IMR-90 (cell line): ENCODE data around the gene CASZ1. TPM values are rescaled to one million over a fixed set of nuclear protein-coding genes. Genes with fewer than 3 reads are reported as not detected.

ENCODE experiments used
- ATAC-seq: fragments of 200-7000 bp; cut with Tn5 transposase; 2 replicates; pipeline ENCODE4 v1.9.1; 2020; ENCODE audit warnings: low read depth, mild to moderate bottlenecking, moderate library complexity
- BruUV-seq: library from RNA; stranded (reverse); fragments of 400-500 nt; replicated peaks from 2 replicates; lab custom pipeline; 2021; lab: Mats Ljungman, UMichigan
- CTCF ChIA-PET: fragments of 300-600 bp; formaldehyde crosslinking; extraction: SDS; loops from one replicate; lab custom pipeline; 2021; ENCODE audit warnings: antibody characterized with exemption; lab: Yijun Ruan, JAX
- POLR2A ChIA-PET: fragments of 300-600 bp; sonication (Branson Sonifier 250); formaldehyde crosslinking; loops from one replicate; lab custom pipeline; 2022; ENCODE audit warnings: antibody characterized with exemption; ENCODE audit not compliant: unreplicated experiment; lab: Charles Lee
- DNase-seq: peaks from one replicate; pipeline ENCODE4 v3.0.0; 2013
- H2AFZ ChIP-seq: replicated peaks from 2 replicates; pipeline ENCODE3; 2013; ENCODE audit warnings: low read length, mild to moderate bottlenecking; ENCODE audit not compliant: poor library complexity
- H2AK5ac ChIP-seq: 2 replicates; pipeline ENCODE4 v1.6.1; 2013; ENCODE audit warnings: low read depth, low read length, inconsistent platforms
- H2AK9ac ChIP-seq: replicated peaks from 2 replicates; pipeline ENCODE3; 2013; ENCODE audit warnings: mild to moderate bottlenecking, low read depth, low read length, moderate library complexity; ENCODE audit not compliant: poor library complexity
- H2BK120ac ChIP-seq: 2 replicates; pipeline ENCODE4 v1.6.1; 2013; ENCODE audit warnings: low read depth, low read length, inconsistent platforms
- H2BK15ac ChIP-seq: 3 replicates; pipeline ENCODE4 v1.6.1; 2013; ENCODE audit warnings: low read depth, low read length, inconsistent platforms
- H2BK20ac ChIP-seq: 2 replicates; pipeline ENCODE4 v1.6.1; 2013; ENCODE audit warnings: low read depth, mild to moderate bottlenecking, inconsistent platforms, low read length, moderate library complexity
- H2BK5ac ChIP-seq: 2 replicates; pipeline ENCODE4 v1.6.1; 2013; ENCODE audit warnings: mild to moderate bottlenecking, low read depth, low read length, inconsistent platforms; ENCODE audit not compliant: poor library complexity, severe bottlenecking
- H3K14ac ChIP-seq: replicated peaks from 2 replicates; pipeline ENCODE4 v1.6.1; 2013; ENCODE audit warnings: low read depth, low read length, inconsistent platforms
- H3K18ac ChIP-seq: 2 replicates; pipeline ENCODE4 v1.6.1; 2013; ENCODE audit warnings: low read depth, low read length, control low read depth
- H3K23ac ChIP-seq: 2 replicates; pipeline ENCODE4 v1.6.1; 2013; ENCODE audit warnings: low read depth, low read length, inconsistent platforms
- H3K27ac ChIP-seq: 2 replicates; pipeline ENCODE4 v1.5.1; 2013; ENCODE audit warnings: mild to moderate bottlenecking, control low read depth, low read length; ENCODE audit not compliant: insufficient read depth
- H3K27me3 ChIP-seq: 2 replicates; pipeline ENCODE4 v1.6.1; 2013; ENCODE audit warnings: low read length; ENCODE audit not compliant: control insufficient read depth, insufficient read depth
- H3K36me3 ChIP-seq: 2 replicates; pipeline ENCODE4 v1.6.1; 2013; ENCODE audit warnings: low read length, mixed read lengths; ENCODE audit not compliant: control insufficient read depth, insufficient read depth
- H3K4ac ChIP-seq: 2 replicates; pipeline ENCODE4 v1.6.1; 2013; ENCODE audit warnings: low read depth, low read length, inconsistent platforms
- H3K4me1 ChIP-seq: 2 replicates; pipeline ENCODE4 v1.6.1; 2013; ENCODE audit warnings: low read length, mixed read lengths; ENCODE audit not compliant: control insufficient read depth, insufficient read depth
- H3K4me2 ChIP-seq: 2 replicates; pipeline ENCODE4 v1.6.1; 2013; ENCODE audit warnings: low read depth, mild to moderate bottlenecking, control low read depth, low read length, moderate library complexity
- H3K4me3 ChIP-seq: 2 replicates; pipeline ENCODE4 v1.5.1; 2013; ENCODE audit warnings: low read depth, mild to moderate bottlenecking, control low read depth, low read length, moderate library complexity; ENCODE audit not compliant: insufficient read depth
- H3K56ac ChIP-seq: 2 replicates; pipeline ENCODE4 v1.6.1; 2013; ENCODE audit warnings: low read length, inconsistent platforms; ENCODE audit not compliant: insufficient read depth; ENCODE audit errors: extremely low read depth
- H3K79me1 ChIP-seq, 2 experiments: 2 replicates each; pipeline ENCODE4 v1.6.1; 2013; ENCODE audit warnings: low read length in 2 of 2, inconsistent platforms in 1 of 2, low read depth in 1 of 2
- H3K9ac ChIP-seq: 2 replicates; pipeline ENCODE4 v1.6.1; 2013; ENCODE audit warnings: low read depth, low read length, control low read depth
- H3K9me1 ChIP-seq: 2 replicates; pipeline ENCODE4 v1.6.1; 2013; ENCODE audit warnings: low read length, inconsistent platforms; ENCODE audit not compliant: insufficient read depth
- H3K9me3 ChIP-seq: 2 replicates; pipeline ENCODE4 v1.6.1; 2013; ENCODE audit warnings: low read length; ENCODE audit not compliant: control insufficient read depth, insufficient read depth
- H4K20me1 ChIP-seq: 2 replicates; pipeline ENCODE4 v1.6.1; 2013; ENCODE audit warnings: low read length, inconsistent platforms; ENCODE audit not compliant: insufficient read depth
- H4K5ac ChIP-seq: 2 replicates; pipeline ENCODE4 v1.6.1; 2013; ENCODE audit warnings: mild to moderate bottlenecking, low read depth, low read length, control low read depth
- H4K8ac ChIP-seq, 2 experiments: 2 replicates each; pipeline ENCODE4 v1.6.1; 2013; ENCODE audit warnings: low read depth in 2 of 2, low read length in 2 of 2, control low read depth in 1 of 2, inconsistent platforms in 1 of 2
- H4K91ac ChIP-seq: 2 replicates; pipeline ENCODE4 v1.6.1; 2013; ENCODE audit warnings: low read depth, low read length, inconsistent platforms; ENCODE audit not compliant: insufficient read depth
- BHLHE40 ChIP-seq: fragments of 150-350 bp; IDR thresholded peaks from 2 replicates; pipeline ENCODE4 v1.6.1; 2016; ENCODE audit warnings: mild to moderate bottlenecking, low read depth, low read length
- CEBPB ChIP-seq: IDR thresholded peaks from 2 replicates; pipeline ENCODE4 v1.6.1; 2012; ENCODE audit warnings: low read depth, low read length, improper control_type of control experiment
- CHD1 ChIP-seq: IDR thresholded peaks from 2 replicates; pipeline ENCODE4 v1.6.1; 2012; ENCODE audit warnings: low read depth, low read length, improper control_type of control experiment
- CTCF ChIP-seq: conservative IDR thresholded peaks from 2 replicates; pipeline ENCODE4 v1.5.1; 2012; ENCODE audit warnings: mild to moderate bottlenecking, low read depth, low read length, improper control_type of control experiment
- FOS ChIP-seq: fragments of 150-350 bp; IDR thresholded peaks from 2 replicates; pipeline ENCODE4 v1.6.1; 2016; ENCODE audit warnings: low read depth, low read length
- MAFK ChIP-seq: IDR thresholded peaks from 2 replicates; pipeline ENCODE4 v1.6.1; 2012; ENCODE audit warnings: low read depth, low read length, improper control_type of control experiment
- RFX5 ChIP-seq: IDR thresholded peaks from 2 replicates; pipeline ENCODE4 v1.8.0; 2012; ENCODE audit warnings: low read depth, mild to moderate bottlenecking, low read length, moderate library complexity
- SMC3 ChIP-seq: fragments of 150-350 bp; IDR thresholded peaks from 2 replicates; pipeline ENCODE4 v1.6.1; 2016; ENCODE audit warnings: low read depth, mild to moderate bottlenecking, antibody characterized with exemption, low read length, moderate library complexity
- WGBS, 2 experiments: methylation state at CpG; one replicate each; pipeline versions ENCODE4 v1.1.5 to v1.1.7; 2013; ENCODE audit warnings: missing lambda C conversion rate in 2 of 2; ENCODE audit not compliant: insufficient read length in 1 of 2; ENCODE audit errors: extremely low coverage in 2 of 2; 5-methylcytosine and 5-hydroxymethylcytosine counted together
- dilution Hi-C: fragments of 300-500 bp; cut with HindIII; formaldehyde crosslinking; loops from one replicate; pipeline ENCODE4 v1.14.3; 2018; ENCODE audit warnings: low sequenced_read_pairs; ENCODE audit not compliant: unreplicated experiment
- in situ Hi-C: fragments of 300-500 bp; cut with MboI; formaldehyde crosslinking; loops from 3 replicates; pipeline ENCODE4 v1.14.3; 2019; ENCODE audit warnings: low sequenced_read_pairs, inconsistent platforms, mixed read lengths
- intact Hi-C: fragments of 100-400 bp; cut with micrococcal nuclease; formaldehyde crosslinking; loops from 2 replicates; pipeline ENCODE4 v1.10.0; 2022
- polyA plus RNA-seq, 3 experiments: library from polyadenylated mRNA; depleted of rRNA; stranded (reverse); fragments of >200 nt; gene quantifications; 2 replicates each; pipeline ENCODE4 v1.2.3, GENCODE V29; 2012; ENCODE audit warnings: low replicate concordance in 1 of 3
- total RNA-seq: library from RNA; depleted of rRNA; stranded (reverse); fragments of >200 nt; gene quantifications from 2 replicates; pipeline ENCODE4 v1.2.3, GENCODE V29; 2012

The CASZ1 gene
- total and polyA plus RNA-seq, 2 of the 4 experiments (the other 2 are of a cell fraction) = 0.18 to 0.24 TPM

DNA sequence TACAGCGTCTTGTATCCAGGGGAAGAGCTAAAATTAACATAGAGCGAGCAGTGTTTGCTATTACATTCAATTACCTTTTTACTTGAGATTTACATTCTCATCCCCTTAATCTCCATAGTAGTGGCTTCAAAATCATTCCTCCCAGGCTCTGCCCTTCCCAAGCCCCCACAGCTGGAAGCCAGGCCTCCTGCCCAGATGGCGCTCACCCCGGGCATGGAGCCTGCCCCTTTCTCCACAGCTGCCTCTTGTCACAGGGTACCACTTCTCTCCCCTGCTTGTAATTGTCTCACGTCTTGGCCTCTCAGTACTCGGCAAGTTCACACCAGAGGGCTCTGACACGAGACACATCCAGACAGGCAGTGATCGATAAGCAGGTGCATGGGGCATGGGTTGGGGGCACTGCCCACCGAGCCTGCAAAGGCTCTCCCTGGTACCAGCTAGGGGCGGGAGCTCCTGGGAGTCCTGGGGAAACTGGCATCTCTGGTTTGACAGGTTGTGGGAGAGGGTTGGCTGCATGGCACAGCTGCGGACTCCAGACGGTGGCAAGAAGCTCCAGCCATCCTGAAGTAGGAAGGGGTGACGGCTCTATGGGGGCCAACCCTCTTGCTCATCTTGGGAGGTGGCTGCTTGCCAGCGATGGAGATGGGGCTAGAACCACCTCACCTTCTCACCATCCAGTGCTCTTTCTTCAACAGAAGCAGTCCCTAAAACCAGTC, 20.1 kb downstream of the CASZ1 start:
- Histone ChIP-seq H4K91ac (no peak overlapping the region), H2BK120ac (no peak overlapping the region), H2AK5ac (no peak overlapping the region), H4K5ac (no peak overlapping the region), H3K79me1 (no peaks in the 10 kb centered on the region), H3K4me2 (no peak overlapping the region), H3K27me3 (peaks cover 62% of the 10 kb centered on the region), H3K14ac (no peak overlapping the region), H2BK15ac (no peak overlapping the region), H2BK5ac (no peak overlapping the region), H3K4me3 (no peak overlapping the region), H3K18ac (no peak overlapping the region), H3K9ac (no peak overlapping the region), H3K9me1 (no peaks in the 10 kb centered on the region), H4K8ac (no peak overlapping the region), H2AK9ac (no peak overlapping the region), H3K27ac (no peak overlapping the region), H3K9me3 (no peaks in the 10 kb centered on the region), H3K56ac (no peak overlapping the region), H4K20me1 (no peaks in the 10 kb centered on the region), H3K4ac (no peak overlapping the region), H3K23ac (no peak overlapping the region), H3K36me3 (no peaks in the 10 kb centered on the region), H2BK20ac (no peak overlapping the region), H3K4me1 (no peaks in the 10 kb centered on the region), H2AFZ (no peak overlapping the region)
- dilution Hi-C loops (no loop called here), in situ Hi-C loops (no loop called here), intact Hi-C loops (no loop called here)
- TF ChIP-seq MAFK = no peak
- no peak for TF ChIP-seq CTCF
- no peak for TF ChIP-seq CEBPB
- no peak for TF ChIP-seq SMC3
- no peak for TF ChIP-seq BHLHE40
- TF ChIP-seq FOS = no peak
- no peak for TF ChIP-seq RFX5
- TF ChIP-seq CHD1 = no peak
- DNase-seq (no peak), ATAC-seq (no peak)
- 40% methylated on average over 3 of the region's 14 CpGs; no CpG with 5 or more reads in 1 of the 2 experiments for WGBS, 2 experiments
- no TSS peak for BruUV-seq
- ChIA-PET POLR2A (no interaction called here), CTCF (no interaction called here)
